HG03520 (cell line): ENCODE measurements around the gene CSTB.

ENCODE experiments used
- ATAC-seq: cut with Tn5 transposase; IDR thresholded peaks from one replicate; pipeline ENCODE4 v1.9.1; 2021; ENCODE audit warnings: mild to moderate bottlenecking, moderate library complexity; ENCODE audit not compliant: unreplicated experiment

CSTB gene

GRCh38 chr21:43769325-43769958 lies 6.7 kb downstream of the CSTB start:
- ATAC-seq, result no peak

- no peak for ATAC-seq
These were observed 7.3 kb downstream of the CSTB start for GRCh38 chr21:43768868-43769167.

DNA sequence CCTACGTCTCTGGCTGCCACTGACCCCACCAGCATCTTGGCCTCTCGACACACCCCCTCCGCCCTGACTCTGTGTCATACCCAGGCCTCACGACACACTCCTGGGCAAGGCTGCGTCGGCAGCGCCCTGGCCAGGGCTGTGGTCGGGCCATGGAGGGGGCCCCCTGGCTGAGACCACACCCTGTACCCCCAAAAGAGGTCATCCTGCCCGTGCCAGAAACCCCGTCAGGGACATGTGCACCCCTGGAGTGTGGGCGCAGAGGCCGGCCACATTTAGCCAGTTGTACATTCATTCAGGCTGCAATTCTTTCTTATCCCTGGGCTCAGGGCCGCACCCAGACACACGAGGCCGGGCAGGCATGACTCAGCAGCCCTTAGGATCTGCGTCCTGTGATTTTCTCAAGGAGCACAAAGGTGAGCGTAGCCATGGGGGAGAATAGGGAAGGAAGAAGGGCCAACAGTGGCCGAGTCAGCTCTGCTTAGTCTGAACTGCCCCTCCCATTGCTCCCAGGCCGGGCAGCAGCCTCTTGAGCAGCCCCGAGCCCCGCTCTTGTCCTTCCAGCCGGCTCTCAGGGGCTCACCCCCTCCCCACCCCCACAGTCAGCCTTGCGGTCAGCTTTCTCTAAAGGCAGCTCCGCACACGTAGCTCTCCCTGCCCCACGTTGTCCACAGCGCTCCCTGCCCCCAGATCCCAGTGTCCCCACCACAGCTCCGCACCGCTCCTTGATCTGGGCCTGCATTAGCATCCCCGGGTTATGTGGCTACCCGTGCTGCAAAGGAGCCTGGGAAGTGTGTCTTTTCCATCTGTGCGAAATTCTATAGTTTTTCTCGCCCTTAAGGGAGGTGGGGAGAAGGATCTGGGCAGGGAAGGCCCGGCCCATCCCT lies 7.9 kb downstream of the CSTB start:
- no peak for ATAC-seq

GRCh38 chr21:43767498-43767983 lies 8.6 kb downstream of the CSTB start:
- no peak for ATAC-seq

GRCh38 chr21:43766734-43767497 lies 9.2 kb downstream of the CSTB start:
- ATAC-seq, result no peak

- ATAC-seq, result no peak
These were observed 11.3 kb downstream of the CSTB start for GRCh38 chr21:43764576-43765495.

GRCh38 chr21:43763901-43764523 lies 12.1 kb downstream of the CSTB start:
- ATAC-seq, result no peak

- no peak for ATAC-seq
These were observed 13.6 kb downstream of the CSTB start for GRCh38 chr21:43762303-43763128.

- ATAC-seq, result no peak
These were observed 14.2 kb downstream of the CSTB start for GRCh38 chr21:43761886-43762285.

DNA sequence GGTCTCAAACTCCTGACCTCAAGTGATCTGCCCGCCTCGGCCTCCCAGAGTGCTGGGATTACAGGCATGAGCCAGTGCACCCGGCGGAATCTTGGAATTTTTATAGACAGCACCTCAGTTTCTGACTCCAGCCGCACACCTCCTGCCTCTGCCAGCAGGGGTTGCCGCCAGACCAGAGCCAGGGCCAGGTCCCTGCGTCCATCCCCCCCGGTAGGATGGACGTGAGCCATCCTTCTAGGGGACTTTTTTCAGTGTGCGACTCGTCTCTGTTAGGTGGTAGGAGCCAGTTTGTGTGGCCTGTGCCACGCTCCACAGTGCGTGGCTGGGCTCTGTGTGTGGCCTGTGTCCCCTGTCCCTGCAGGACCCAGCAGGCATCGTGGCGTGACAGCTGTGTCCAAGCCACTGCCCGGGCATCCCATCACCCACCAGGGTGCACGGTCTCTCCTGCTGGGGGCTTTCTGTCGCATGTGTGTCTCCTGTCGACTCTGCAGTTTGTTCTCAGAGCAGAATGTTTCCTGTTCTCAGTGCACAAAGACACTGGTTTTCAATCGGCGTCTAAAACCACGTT lies 15.6 kb downstream of the CSTB start:
- ATAC-seq, result no peak

GRCh38 chr21:43759651-43760050 lies 16.5 kb downstream of the CSTB start:
- ATAC-seq, result no peak

- no peak for ATAC-seq
These were observed 17.3 kb downstream of the CSTB start for GRCh38 chr21:43758811-43759210.

GRCh38 chr21:43758111-43758641 lies 17.9 kb downstream of the CSTB start:
- no peak for ATAC-seq

DNA sequence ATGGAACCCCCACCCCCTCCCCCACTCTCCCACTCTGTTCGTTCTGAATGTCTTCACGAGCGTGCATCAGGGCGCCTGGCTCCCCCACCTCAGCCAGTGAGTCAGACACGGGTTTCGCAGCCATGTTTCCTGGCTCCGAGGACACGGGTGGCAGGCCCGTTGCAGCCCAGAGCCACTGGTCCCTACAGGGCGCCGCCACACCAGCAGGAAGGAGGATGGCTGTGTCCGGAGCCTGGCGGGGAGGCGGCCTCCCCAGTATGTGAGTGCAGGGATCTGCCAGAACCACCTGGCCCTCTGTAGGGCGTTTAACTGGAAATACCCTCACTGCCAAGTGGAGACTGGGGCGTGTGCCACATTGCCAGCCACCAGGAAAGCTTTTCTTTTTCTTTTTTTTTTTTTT lies 18.5 kb downstream of the CSTB start:
- ATAC-seq, result no peak

- ATAC-seq, result no peak
These were observed 20.1 kb downstream of the CSTB start for GRCh38 chr21:43755820-43756594.

DNA sequence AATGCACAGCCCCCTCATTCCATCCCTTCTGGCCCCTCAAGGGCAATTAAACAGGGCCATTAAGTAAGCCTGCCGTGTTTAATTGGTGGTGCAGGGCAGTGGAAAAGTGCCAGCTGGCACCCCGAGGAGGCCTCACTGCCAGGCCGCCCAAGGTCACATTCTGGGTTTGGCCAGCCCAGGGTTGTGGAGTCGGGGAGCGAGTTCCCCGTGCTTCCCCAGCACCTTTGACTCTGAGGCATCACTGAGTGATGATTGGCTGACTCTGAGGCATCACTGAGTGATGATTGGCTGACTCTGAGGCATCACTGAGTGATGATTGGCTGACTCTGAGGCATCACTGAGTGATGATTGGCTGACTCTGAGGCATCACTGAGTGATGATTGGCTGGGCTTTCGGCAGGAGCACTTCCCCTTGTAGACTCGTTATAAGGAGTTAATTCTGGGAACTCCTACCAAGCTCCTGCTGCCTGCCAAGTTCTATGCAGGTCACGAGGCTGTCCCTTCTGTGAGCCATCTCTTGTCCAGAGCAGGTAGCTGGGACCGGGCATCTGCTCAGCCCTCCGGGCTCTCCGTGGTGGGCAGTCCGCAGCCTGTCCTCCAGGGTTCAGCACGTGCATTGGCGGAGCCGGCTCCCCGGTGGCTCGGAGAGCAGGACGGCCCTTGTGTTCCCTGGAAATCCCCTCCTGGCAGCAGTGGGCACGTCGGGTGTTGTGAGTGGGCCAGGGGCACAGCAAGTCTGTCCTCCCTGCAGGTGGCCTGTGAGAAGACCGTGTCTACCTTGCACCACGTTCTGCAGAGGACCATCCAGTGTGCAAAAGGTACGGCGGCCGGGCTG lies 20.9 kb downstream of the CSTB start:
- ATAC-seq, result no peak

DNA sequence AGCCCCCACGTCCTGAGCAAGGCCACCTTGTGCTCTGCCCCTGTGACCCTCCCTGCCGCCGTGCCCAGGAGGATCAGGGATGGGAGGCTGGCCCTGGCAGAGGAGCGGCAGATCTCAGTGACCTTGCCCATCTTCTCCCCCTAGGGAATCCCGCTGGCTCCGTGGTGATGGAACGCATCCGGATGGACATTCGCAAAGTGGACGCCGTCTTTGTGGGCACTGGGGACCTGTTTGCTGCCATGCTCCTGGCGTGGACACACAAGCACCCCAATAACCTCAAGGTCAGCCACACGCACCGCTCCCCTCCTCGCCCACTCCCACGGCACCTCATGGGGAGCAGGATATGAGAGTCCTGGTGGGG lies 22.7 kb downstream of the CSTB start:
- no peak for ATAC-seq
